Lung (tissue), 12 donors: ENCODE measurements around the gene PPP2R5E. TPM values are rescaled to one million over a fixed set of nuclear protein-coding genes. Genes with fewer than 3 reads are reported as not detected.

ENCODE experiments used
- ATAC-seq: fragments of 200-7000 bp; cut with Tn5 transposase; one replicate; pipeline ENCODE4 v1.9.1; 2020; ENCODE audit warnings: moderate number of reproducible peaks; ENCODE audit not compliant: insufficient read depth, low FRiP score
- DNase-seq, 3 donors: peaks; one replicate each; pipeline ENCODE4 v3.0.0-alpha.2; 2013 to 2017
- H3K27ac ChIP-seq, 2 donors: one replicate each; pipeline ENCODE4 v1.5.1; 2013; ENCODE audit warnings: mild to moderate bottlenecking in 2 of 2, moderate library complexity in 2 of 2, control low read depth in 1 of 2, inconsistent platforms in 1 of 2, low read depth in 1 of 2, low read length in 1 of 2
- H3K27me3 ChIP-seq, 3 donors: one replicate each; pipeline ENCODE4 v1.5.1; 2013; ENCODE audit warnings: low read length in 2 of 3; ENCODE audit not compliant: control insufficient read depth in 3 of 3, insufficient read depth in 3 of 3
- H3K36me3 ChIP-seq, 4 donors: one replicate each; pipeline ENCODE4 v1.5.1; 2013; ENCODE audit warnings: low read length in 4 of 4, mild to moderate bottlenecking in 1 of 4, moderate library complexity in 1 of 4; ENCODE audit not compliant: control insufficient read depth in 4 of 4, insufficient read depth in 4 of 4
- H3K4me1 ChIP-seq, 5 donors: one replicate each; pipeline ENCODE4 v1.5.1; 2013; ENCODE audit warnings: low read length in 5 of 5, mild to moderate bottlenecking in 2 of 5, moderate library complexity in 1 of 5; ENCODE audit not compliant: control insufficient read depth in 5 of 5, insufficient read depth in 5 of 5
- H3K4me3 ChIP-seq: one replicate; pipeline ENCODE4 v1.5.1; 2013; ENCODE audit warnings: mild to moderate bottlenecking, control low read depth, moderate library complexity
- H3K9ac ChIP-seq, 2 donors: one replicate each; pipeline ENCODE4 v1.5.1; 2013; ENCODE audit warnings: low read length in 2 of 2, control low read depth in 1 of 2; ENCODE audit not compliant: insufficient read depth in 1 of 2
- H3K9me3 ChIP-seq, 4 donors: one replicate each; pipeline ENCODE4 v1.5.1; 2013; ENCODE audit warnings: low read length in 3 of 4, mild to moderate bottlenecking in 1 of 4, moderate library complexity in 1 of 4; ENCODE audit not compliant: control insufficient read depth in 4 of 4, insufficient read depth in 3 of 4
- CTCF ChIP-seq: IDR thresholded peaks from 2 replicates; pipeline ENCODE4 v1.5.1; 2012; ENCODE audit warnings: mild to moderate bottlenecking; ENCODE audit errors: control extremely low read depth, extremely low read depth
- WGBS, 2 donors: extraction: QIAGEN DNeasy Blood & Tissue Kit; methylation state at CpG; one replicate each; pipeline ENCODE4 v1.1.7; 2013; 5-methylcytosine and 5-hydroxymethylcytosine counted together
- polyA plus RNA-seq, 2 donors: library from polyadenylated mRNA; stranded (reverse); fragments of 200-250 nt; gene quantifications; one replicate each; pipeline ENCODE4 v1.2.1, GENCODE V29; 2013
- total RNA-seq, 2 donors: library from RNA; depleted of rRNA in 1 of 2; stranded (reverse); fragments of >200 nt in 1 of 2; gene quantifications; one replicate each; pipeline ENCODE4 v1.2.1, GENCODE V29; 2014 to 2021
- donor health status: control.
- donor health status: control.
- donor health status: Bipolar disorder and iron deficiency.
- donor health status: healthy.
- donor health status: DM: yes; HTN: yes; CAD: no.

PPP2R5E gene
- total and polyA plus RNA-seq, 4 donors: 9.0 to 42.5 (median 25.7) TPM

GRCh38 chr14:63472986-63473788, 70.0 kb downstream of the PPP2R5E start:
- Histone ChIP-seq H3K4me3 (no peak overlapping the region), H3K9me3 (no peaks in the 10 kb centered on the region), H3K4me1 (peaks cover 0 to 34% (median 5%) of the 10 kb centered on the region in 5 donors), H3K36me3 (no peaks in the 10 kb centered on the region), H3K27me3 (no peaks in the 10 kb centered on the region), H3K27ac (no peak overlapping the region), H3K9ac (no peak overlapping the region)
- ATAC-seq: no peak
- TF ChIP-seq CTCF: no peak
- no peak for DNase-seq
- 48 to 72% methylated on average over 7 of the region's 7 CpGs for WGBS, 2 donors

DNA sequence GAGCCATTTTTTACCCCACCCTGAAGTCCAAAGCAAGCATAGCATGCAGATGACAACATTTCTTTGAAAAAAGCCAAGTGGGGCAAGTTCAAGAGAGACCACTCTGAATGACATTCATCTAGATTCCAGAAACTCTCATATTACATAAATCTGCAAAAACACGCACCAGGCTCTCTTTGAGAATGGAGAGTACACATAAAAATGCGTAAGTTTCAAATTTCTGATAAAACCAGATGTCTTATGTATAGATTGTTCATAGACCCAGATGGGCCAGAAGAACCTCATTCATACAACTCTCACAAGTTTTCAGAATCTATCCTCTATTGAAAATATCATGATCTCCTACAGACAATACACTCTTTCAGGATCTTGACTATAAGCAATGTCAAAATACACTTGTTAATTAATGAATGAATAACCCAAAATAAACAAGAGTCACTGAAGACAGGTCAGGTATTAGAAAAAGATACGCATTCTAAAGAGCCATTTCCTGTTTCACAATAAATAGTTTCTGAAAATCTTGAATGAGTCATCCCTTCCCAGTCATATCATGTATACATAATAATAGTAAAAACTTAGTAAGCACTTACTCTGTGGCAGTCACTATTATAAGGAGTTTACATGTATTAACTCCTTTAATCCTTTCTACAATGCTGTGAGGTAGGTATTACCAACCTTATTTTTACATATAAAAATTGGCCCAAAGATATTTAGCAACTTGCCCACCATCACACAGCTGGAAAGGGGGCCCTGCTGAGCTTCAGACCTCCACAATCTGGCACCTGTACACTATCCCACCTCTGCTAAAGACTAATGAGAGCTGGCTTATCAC, 72.0 kb downstream of the PPP2R5E start:
- Histone ChIP-seq H3K9me3 (no peaks in the 10 kb centered on the region), H3K9ac (no peak overlapping the region), H3K27ac (no peak overlapping the region), H3K36me3 (no peaks in the 10 kb centered on the region), H3K4me1 (peaks cover 0 to 37% (median 5%) of the 10 kb centered on the region in 5 donors), H3K4me3 (no peak overlapping the region), H3K27me3 (no peaks in the 10 kb centered on the region)
- TF ChIP-seq CTCF: no peak
- peak in 2 of 3 donors; percentile 38 to 45 for DNase-seq
- 51 to 57% methylated on average over 3 of the region's 3 CpGs for WGBS, 2 donors
- peak; percentile 87 for ATAC-seq

DNA sequence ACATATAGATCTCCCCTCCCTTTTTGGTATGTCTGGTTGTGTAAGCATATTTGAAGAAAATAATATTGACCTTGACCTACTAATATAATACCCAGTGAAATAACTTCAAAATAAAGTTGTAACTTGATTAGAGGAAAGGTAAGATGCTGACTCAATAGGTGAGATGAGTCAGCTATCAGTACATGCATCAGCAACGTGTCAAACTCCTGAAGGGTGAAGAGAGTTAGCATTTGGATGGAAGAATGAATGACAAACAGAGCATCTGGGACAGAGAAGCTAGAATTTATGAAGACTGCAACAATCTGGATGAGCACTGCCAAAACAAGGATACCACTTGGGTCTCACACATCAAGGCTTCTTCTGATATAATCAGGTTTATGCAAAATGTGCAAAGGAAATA, 74.9 kb downstream of the PPP2R5E start:
- no peaks in the 10 kb centered on the region for H3K36me3 ChIP-seq
- no peak for TF ChIP-seq CTCF
- 57 to 76% methylated on average over 1 of the region's 1 CpG for WGBS, 2 donors
- peaks cover 0 to 24% (median 5%) of the 10 kb centered on the region in 5 donors for H3K4me1 ChIP-seq
- no peak overlapping the region for H3K4me3 ChIP-seq
- no peaks in the 10 kb centered on the region for H3K27me3 ChIP-seq
- no peak overlapping the region for H3K9ac ChIP-seq
- H3K27ac ChIP-seq: no peak overlapping the region
- DNase-seq (no peak), ATAC-seq (no peak)
- H3K9me3 ChIP-seq: no peaks in the 10 kb centered on the region
